ENCODE results near the gene ANAPC2.
A peak's percentile ranks its signal among the peaks of the same experiment; 100 is the strongest.

ANAPC2 gene

GRCh38 chr9:137214620-137215019 lies 26.3 kb upstream of the ANAPC2 start:
- DNase-seq, result no peak

- no peak for DNase-seq
Measured at GRCh38 chr9:137213160-137214060, 25.1 kb upstream of the ANAPC2 start.

- no peak for DNase-seq
Measured at GRCh38 chr9:137212520-137212919, 24.2 kb upstream of the ANAPC2 start.

GRCh38 chr9:137211532-137211931 lies 23.2 kb upstream of the ANAPC2 start:
- no peak for DNase-seq

GRCh38 chr9:137206602-137207001 lies 18.2 kb upstream of the ANAPC2 start:
- DNase-seq, result no peak

- DNase-seq, result peak; percentile 87
Measured at GRCh38 chr9:137205126-137206069, 17.0 kb upstream of the ANAPC2 start, which contains the start of the genes NDOR1 and TMEM203. Gene NDOR1 (plus strand): TSS chr9:137205700. CDS start chr9:137205778, 78 bp downstream. Gene TMEM203 (minus strand): TSS chr9:137205648. CDS start chr9:137205414, 234 bp downstream.

- DNase-seq, result no peak
Measured at GRCh38 chr9:137204731-137205125, 16.4 kb upstream of the ANAPC2 start.

- no peak for DNase-seq
Measured at GRCh38 chr9:137202966-137203365, 14.6 kb upstream of the ANAPC2 start.

- no peak for DNase-seq
Measured at GRCh38 chr9:137201205-137201868, 13.0 kb upstream of the ANAPC2 start.

- peak; percentile 100 for DNase-seq
Measured at GRCh38 chr9:137200311-137201204, 12.2 kb upstream of the ANAPC2 start, which contains the start of gene TPRN. Gene TPRN (minus strand): TSS chr9:137200741. CDS start chr9:137200711, 30 bp downstream.

- DNase-seq, result no peak
Measured at GRCh38 chr9:137199411-137200121, 11.2 kb upstream of the ANAPC2 start.

GRCh38 chr9:137198902-137199283 lies 10.5 kb upstream of the ANAPC2 start:
- DNase-seq, result no peak

GRCh38 chr9:137198051-137198901 lies 9.9 kb upstream of the ANAPC2 start:
- no peak for DNase-seq

GRCh38 chr9:137195525-137196220 lies 7.3 kb upstream of the ANAPC2 start:
- DNase-seq, result no peak

- DNase-seq, result no peak
Measured at GRCh38 chr9:137194909-137195308, 6.5 kb upstream of the ANAPC2 start.

GRCh38 chr9:137194388-137194787 lies 6.0 kb upstream of the ANAPC2 start:
- DNase-seq, result no peak

- no peak for DNase-seq
Measured at GRCh38 chr9:137193771-137194170, 5.4 kb upstream of the ANAPC2 start.

- DNase-seq, result no peak
Measured at GRCh38 chr9:137192859-137193258, 4.5 kb upstream of the ANAPC2 start.

GRCh38 chr9:137192448-137192780 lies 4.1 kb upstream of the ANAPC2 start:
- DNase-seq, result no peak

Data from inflammatory macrophage treated with lipopolysaccharide for 4 hours (primary cell).